Thyroid gland (tissue), 4 donors: ENCODE data around the gene ZNF586. TPM values are rescaled to one million over a fixed set of nuclear protein-coding genes. Genes with fewer than 3 reads are reported as not detected.
A peak's percentile ranks its signal among the peaks of the same experiment; 100 is the strongest.
"Not testable (repeated sequence)": the region's sequence is repeated elsewhere in the genome, so short reads cannot be mapped to it uniquely, and the experiment has no call there.

ENCODE experiments used
- DNase-seq, 2 donors: peaks; one replicate each; pipeline ENCODE4 v3.0.0-alpha.2; 2019
- H3K27ac ChIP-seq, 3 donors: fragments of 200-600 bp; sonication (generic); 1 replicate in 2 of 3; 2 replicates in 1 of 3; pipeline ENCODE4 v1.5.1; 2016 to 2019; ENCODE audit warnings: mild to moderate bottlenecking in 1 of 3, moderate library complexity in 1 of 3
- H3K27me3 ChIP-seq: fragments of 200-600 bp; sonication (generic); one replicate; pipeline ENCODE4 v1.5.1; 2019
- H3K36me3 ChIP-seq, 2 donors: fragments of 200-600 bp; sonication (generic); one replicate each; pipeline ENCODE4 v1.5.1; 2016 to 2019
- H3K4me1 ChIP-seq, 2 donors: fragments of 200-600 bp; sonication (generic); one replicate each; pipeline ENCODE4 v1.5.1; 2017 to 2019
- H3K4me3 ChIP-seq, 3 donors: fragments of 200-600 bp; sonication (generic); replicated peaks in 1 of 3; 1 replicate in 2 of 3; 2 replicates in 1 of 3; pipeline ENCODE4 v1.5.1; 2016; ENCODE audit warnings: mild to moderate bottlenecking in 1 of 3
- H3K9me3 ChIP-seq: fragments of 200-600 bp; sonication (generic); one replicate; pipeline ENCODE4 v1.5.1; 2017
- CTCF ChIP-seq, 6 experiments: fragments of 200-600 bp in 3 of 6; fragments of 450-650 bp in 3 of 6; sonication (generic) in 3 of 6; IDR thresholded peaks; one replicate each; pipeline ENCODE4 v1.5.1; 2016 to 2019; ENCODE audit warnings: antibody characterized with exemption in 6 of 6, mild to moderate bottlenecking in 2 of 6, inconsistent platforms in 1 of 6, moderate library complexity in 1 of 6
- POLR2A ChIP-seq, 2 donors: fragments of 450-650 bp; IDR thresholded peaks; one replicate each; pipeline ENCODE4 v1.6.1; 2017; ENCODE audit warnings: antibody characterized with exemption in 2 of 2, mild to moderate bottlenecking in 2 of 2, moderate library complexity in 1 of 2
- WGBS, 2 donors: methylation state at CpG; one replicate each; pipeline ENCODE4 v1.1.5; 2017; 5-methylcytosine and 5-hydroxymethylcytosine counted together
- intact Hi-C: fragments of 100-400 bp; cut with DNase I; formaldehyde crosslinking; loops from one replicate; pipeline ENCODE4 v1.15.1; 2023
- total RNA-seq, 4 donors: library from RNA; depleted of rRNA; stranded (reverse); fragments of >200 nt; gene quantifications; one replicate each; pipeline ENCODE4 v1.2.3, GENCODE V29; 2016

The ZNF586 gene
- total RNA-seq, 4 donors from 2014 or later: 23.8 to 30.5 (median 27.5) TPM

- intact Hi-C loops: loop anchor here (10.0 kb wide), 1 partner anchor 53 kb away; the partner anchor contains the start of gene ZNF586
- peak; percentile 85 to 95 for DNase-seq
- H3K4me1 ChIP-seq: peaks cover 8 to 26% of the 10 kb centered on the region in 2 donors
- H3K36me3 ChIP-seq: no peaks in the 10 kb centered on the region
- WGBS, 2 donors: 44 to 48% methylated on average over 14 of the region's 14 CpGs
- no peaks in the 10 kb centered on the region for H3K27me3 ChIP-seq
- H3K4me3 ChIP-seq: no peak overlapping the region
- H3K9me3 ChIP-seq: no peaks in the 10 kb centered on the region
- no peak for TF ChIP-seq POLR2A (IDR thresholded peaks at IDR 0.05)
- TF ChIP-seq CTCF (IDR thresholded peaks at IDR 0.05): peak in 2 of 6 experiments; percentile 11 to 37
- peak overlapping the region in 1 of 3 donors; percentile 39 for H3K27ac ChIP-seq
Observed at GRCh38 chr19:57817976-57818375, 48.5 kb downstream of the ZNF586 start.

- no peak for DNase-seq
- Histone ChIP-seq H3K4me3 (no peak overlapping the region), H3K9me3 (no peaks in the 10 kb centered on the region), H3K27me3 (no peaks in the 10 kb centered on the region), H3K27ac (peak overlapping the region in 1 of 3 donors; percentile 39), H3K4me1 (peaks cover 8 to 23% of the 10 kb centered on the region in 2 donors), H3K36me3 (no peaks in the 10 kb centered on the region)
- 61 to 77% methylated on average over 7 of the region's 7 CpGs for WGBS, 2 donors
- TF ChIP-seq CTCF (IDR thresholded peaks at IDR 0.05) (no peak), POLR2A (IDR thresholded peaks at IDR 0.05) (no peak)
- intact Hi-C loops: loop anchor here (10.0 kb wide), 1 partner anchor 54 kb away; the partner anchor contains the start of gene ZNF586
Observed at GRCh38 chr19:57818378-57818777, 48.9 kb downstream of the ZNF586 start.

GRCh38 chr19:57819475-57820148 lies 50.1 kb downstream of the ZNF586 start:
- H3K36me3 ChIP-seq: no peaks in the 10 kb centered on the region
- peak; percentile 86 for DNase-seq
- 0 to 1% methylated on average over 18 to 19 of the region's 44 CpGs for WGBS, 2 donors
- H3K4me3 ChIP-seq: peak overlapping the region; percentile 45 to 79 (median 51)
- no peaks in the 10 kb centered on the region for H3K9me3 ChIP-seq
- intact Hi-C loops: loop anchor here (10.0 kb wide), 1 partner anchor 55 kb away; the partner anchor contains the start of gene ZNF586
- H3K27ac ChIP-seq: peak overlapping the region; percentile 50 to 66 (median 60)
- no peak for TF ChIP-seq CTCF (IDR thresholded peaks at IDR 0.05)
- peak in 1 of 2 donors; percentile 60 for TF ChIP-seq POLR2A (IDR thresholded peaks at IDR 0.05)
- no peaks in the 10 kb centered on the region for H3K27me3 ChIP-seq
- peaks cover 0 to 18% of the 10 kb centered on the region in 2 donors for H3K4me1 ChIP-seq

GRCh38 chr19:57820599-57820998 lies 51.1 kb downstream of the ZNF586 start:
- Histone ChIP-seq H3K27me3 (no peaks in the 10 kb centered on the region), H3K4me1 (peaks cover 0 to 18% of the 10 kb centered on the region in 2 donors), H3K27ac (no peak overlapping the region), H3K36me3 (no peaks in the 10 kb centered on the region), H3K4me3 (peak overlapping the region in 1 of 3 donors; percentile 79), H3K9me3 (no peaks in the 10 kb centered on the region)
- DNase-seq: no peak
- TF ChIP-seq CTCF (IDR thresholded peaks at IDR 0.05) (no peak), POLR2A (IDR thresholded peaks at IDR 0.05) (no peak)
- intact Hi-C loops: no loop called here
- WGBS, 2 donors: 85 to 87% methylated on average over 6 of the region's 6 CpGs

- H3K27ac ChIP-seq, DNase-seq, intact Hi-C loops, H3K4me3 ChIP-seq, H3K9me3 ChIP-seq, H3K27me3 ChIP-seq, H3K36me3 ChIP-seq: not testable (repeated sequence)
- H3K4me1 ChIP-seq: peaks cover 0 to 18% of the 10 kb centered on the region in 2 donors
- WGBS, 2 donors: 69 to 100% methylated on average over 2 of the region's 3 CpGs
Observed at GRCh38 chr19:57821095-57821494, 51.6 kb downstream of the ZNF586 start.

GRCh38 chr19:57821501-57821900 lies 52.0 kb downstream of the ZNF586 start:
- 95 to 98% methylated on average over 2 of the region's 3 CpGs for WGBS, 2 donors
- H3K4me3 ChIP-seq, H3K9me3 ChIP-seq, intact Hi-C loops, H3K27ac ChIP-seq, DNase-seq, H3K27me3 ChIP-seq, H3K36me3 ChIP-seq: not testable (repeated sequence)
- peaks cover 0 to 18% of the 10 kb centered on the region in 2 donors for H3K4me1 ChIP-seq

GRCh38 chr19:57823155-57823554 lies 53.7 kb downstream of the ZNF586 start:
- H3K36me3 ChIP-seq, intact Hi-C loops, H3K27me3 ChIP-seq, DNase-seq, H3K27ac ChIP-seq, H3K9me3 ChIP-seq, H3K4me3 ChIP-seq: not testable (repeated sequence)
- peaks cover 0 to 17% of the 10 kb centered on the region in 2 donors for H3K4me1 ChIP-seq
- WGBS, 2 donors: 85 to 95% methylated on average over 2 of the region's 2 CpGs

GRCh38 chr19:57823608-57824007 lies 54.1 kb downstream of the ZNF586 start:
- H3K4me1 ChIP-seq: peaks cover 0 to 12% of the 10 kb centered on the region in 2 donors
- H3K27ac ChIP-seq, DNase-seq, H3K36me3 ChIP-seq, intact Hi-C loops, H3K9me3 ChIP-seq, H3K27me3 ChIP-seq, H3K4me3 ChIP-seq: not testable (repeated sequence)
- WGBS, 2 donors: 64 to 92% methylated on average over 4 of the region's 4 CpGs
